ENCODE data around the gene KCNA2.

DNA sequence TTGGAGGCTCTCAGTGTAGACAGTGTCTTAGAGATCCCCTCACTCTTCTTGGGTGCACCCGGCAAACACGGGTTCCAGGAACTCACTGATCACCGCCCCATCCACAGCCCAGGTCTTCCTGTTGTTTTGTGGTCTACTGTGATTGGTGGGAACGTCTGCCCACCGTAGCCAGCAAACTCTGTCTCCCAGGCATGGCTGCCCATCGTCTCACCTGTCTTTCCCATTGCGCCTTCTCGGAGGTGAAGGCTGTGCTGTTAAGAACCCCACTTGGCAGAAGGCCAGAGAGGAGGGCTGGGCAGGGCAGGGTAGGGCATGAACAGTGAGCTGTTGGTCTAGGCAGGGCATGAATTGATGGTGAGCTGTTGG, 14.1 kb upstream of the KCNA2 start:
- TF ChIP-seq POLR2AphosphoS5 (IDR thresholded peaks at IDR 0.05; ENCODE audit: borderline replicate concordance, low read depth, low read length) (no peak), EZH2 (IDR thresholded peaks at IDR 0.05) (no peak)
